Uterus (tissue), 2 donors: ENCODE data around the gene NAT10.

ENCODE experiments used
- CTCF ChIP-seq, 4 experiments: fragments of 200-600 bp in 2 of 4; fragments of 450-650 bp in 2 of 4; sonication (generic) in 2 of 4; IDR thresholded peaks; one replicate each; pipeline ENCODE4 v1.5.1; 2016 to 2019; ENCODE audit warnings: antibody characterized with exemption in 4 of 4, mild to moderate bottlenecking in 2 of 4, moderate library complexity in 1 of 4
- POLR2A ChIP-seq, 2 donors: fragments of 450-650 bp; IDR thresholded peaks; one replicate each; pipeline ENCODE4 v1.6.1; 2016; ENCODE audit warnings: antibody characterized with exemption in 2 of 2, mild to moderate bottlenecking in 1 of 2, moderate library complexity in 1 of 2

- TF ChIP-seq POLR2A (IDR thresholded peaks at IDR 0.05): no peak
- TF ChIP-seq CTCF (IDR thresholded peaks at IDR 0.05): peak in 3 of 4 experiments; percentile 20 to 59 (median 36)
Measured at GRCh38 chr11:34149786-34150185, 44.4 kb downstream of the NAT10 start.
